GM10248 (cell line): Measurements from ENCODE around the gene WDR70.

ENCODE experiments used
- CTCF ChIA-PET: fragments of 300-600 bp; sonication (Branson Sonifier 250); formaldehyde crosslinking; extraction: SDS; loops from one replicate; lab custom pipeline; 2021; ENCODE audit warnings: antibody characterized with exemption; lab: Yijun Ruan, JAX
- POLR2A ChIA-PET: fragments of 350-650 bp; sonication (Branson Sonifier 250); formaldehyde crosslinking; extraction: SDS; loops from one replicate; lab custom pipeline; 2020; ENCODE audit warnings: antibody characterized with exemption; lab: Yijun Ruan, JAX
- DNase-seq: peaks from one replicate; pipeline ENCODE4 v3.0.0; 2012; ENCODE audit errors: extremely low spot score
- TF ChIP-seq, protein P1 (sequence below): IDR thresholded peaks from 2 replicates; pipeline ENCODE4 v1.5.1; 2012; ENCODE audit warnings: mild to moderate bottlenecking, low read depth; ENCODE audit errors: extremely low read depth, missing control alignments, control extremely low read depth

The WDR70 gene

GRCh38 chr5:37662789-37663485 lies 283.8 kb downstream of the WDR70 start:
- CTCF ChIA-PET: no interaction called here
- DNase-seq: no peak
- POLR2A ChIA-PET: no interaction called here
- TF ChIP-seq, protein P1, sequence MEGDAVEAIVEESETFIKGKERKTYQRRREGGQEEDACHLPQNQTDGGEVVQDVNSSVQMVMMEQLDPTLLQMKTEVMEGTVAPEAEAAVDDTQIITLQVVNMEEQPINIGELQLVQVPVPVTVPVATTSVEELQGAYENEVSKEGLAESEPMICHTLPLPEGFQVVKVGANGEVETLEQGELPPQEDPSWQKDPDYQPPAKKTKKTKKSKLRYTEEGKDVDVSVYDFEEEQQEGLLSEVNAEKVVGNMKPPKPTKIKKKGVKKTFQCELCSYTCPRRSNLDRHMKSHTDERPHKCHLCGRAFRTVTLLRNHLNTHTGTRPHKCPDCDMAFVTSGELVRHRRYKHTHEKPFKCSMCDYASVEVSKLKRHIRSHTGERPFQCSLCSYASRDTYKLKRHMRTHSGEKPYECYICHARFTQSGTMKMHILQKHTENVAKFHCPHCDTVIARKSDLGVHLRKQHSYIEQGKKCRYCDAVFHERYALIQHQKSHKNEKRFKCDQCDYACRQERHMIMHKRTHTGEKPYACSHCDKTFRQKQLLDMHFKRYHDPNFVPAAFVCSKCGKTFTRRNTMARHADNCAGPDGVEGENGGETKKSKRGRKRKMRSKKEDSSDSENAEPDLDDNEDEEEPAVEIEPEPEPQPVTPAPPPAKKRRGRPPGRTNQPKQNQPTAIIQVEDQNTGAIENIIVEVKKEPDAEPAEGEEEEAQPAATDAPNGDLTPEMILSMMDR: no peak

DNA sequence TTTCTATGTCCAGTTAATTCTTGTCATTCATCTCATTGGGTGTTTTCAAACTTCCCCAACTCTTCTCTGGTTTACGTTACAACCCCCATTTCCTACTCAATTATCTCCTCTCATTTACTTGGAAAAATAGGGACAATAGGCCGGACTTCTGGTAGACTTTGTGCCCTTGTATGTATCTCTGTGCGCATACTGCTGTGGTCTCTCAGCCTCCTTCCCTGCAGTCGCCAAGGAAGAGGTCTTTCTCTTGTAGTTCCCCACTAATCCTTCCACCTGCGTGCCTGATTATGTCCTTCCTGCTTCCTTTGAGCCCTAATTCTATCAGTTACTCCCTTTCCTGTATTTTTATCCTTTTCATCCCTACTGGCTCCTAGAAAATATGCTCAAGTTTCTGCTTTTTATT lies 284.4 kb downstream of the WDR70 start:
- TF ChIP-seq, protein P1: no peak
- ChIA-PET CTCF (no interaction called here), POLR2A (no interaction called here)
- no peak for DNase-seq

- no peak for DNase-seq
- TF ChIP-seq, protein P1: no peak
- POLR2A ChIA-PET: no interaction called here
- CTCF ChIA-PET: interaction anchor here (0.9 kb wide), 1 partner anchor 12 kb away, joined by 3 read pairs; no protein-coding TSS in a partner anchor
These were observed 285.4 kb downstream of the WDR70 start for GRCh38 chr5:37664551-37664950.

- no peak for DNase-seq
- CTCF ChIA-PET: interaction anchor here (0.9 kb wide), 1 partner anchor 13 kb away, joined by 3 read pairs; no protein-coding TSS in a partner anchor
- TF ChIP-seq, protein P1: no peak
- POLR2A ChIA-PET: no interaction called here
These were observed 286.2 kb downstream of the WDR70 start for GRCh38 chr5:37665272-37665671.

- POLR2A ChIA-PET: no interaction called here
- TF ChIP-seq, protein P1: no peak
- no peak for DNase-seq
- CTCF ChIA-PET: no interaction called here
These were observed 286.8 kb downstream of the WDR70 start for GRCh38 chr5:37665889-37666288.

GRCh38 chr5:37667430-37667829 lies 288.3 kb downstream of the WDR70 start:
- no peak for DNase-seq
- ChIA-PET POLR2A (no interaction called here), CTCF (interaction anchor here (1.2 to 1.5 kb wide), 2 partner anchors 12 to 598 kb away, joined by 3 read pairs; no protein-coding TSS in a partner anchor)
- TF ChIP-seq, protein P1: no peak
